DND-41 (cell line): ENCODE results near the gene LYPD3.

Experiments used
- EZH2 ChIP-seq: IDR thresholded peaks from 3 replicates; pipeline ENCODE4 v1.6.1; 2012; ENCODE audit warnings: borderline replicate concordance, low read depth, mild to moderate bottlenecking, moderate library complexity, low read length, inconsistent platforms; ENCODE audit not compliant: severe bottlenecking
- TF ChIP-seq, protein P1 (sequence below): IDR thresholded peaks from 2 replicates; pipeline ENCODE4 v1.5.1; 2012; ENCODE audit warnings: borderline replicate concordance, low read length, moderate library complexity, mild to moderate bottlenecking; ENCODE audit not compliant: poor library complexity, severe bottlenecking; ENCODE audit errors: extremely low read depth

- TF ChIP-seq, protein P1, sequence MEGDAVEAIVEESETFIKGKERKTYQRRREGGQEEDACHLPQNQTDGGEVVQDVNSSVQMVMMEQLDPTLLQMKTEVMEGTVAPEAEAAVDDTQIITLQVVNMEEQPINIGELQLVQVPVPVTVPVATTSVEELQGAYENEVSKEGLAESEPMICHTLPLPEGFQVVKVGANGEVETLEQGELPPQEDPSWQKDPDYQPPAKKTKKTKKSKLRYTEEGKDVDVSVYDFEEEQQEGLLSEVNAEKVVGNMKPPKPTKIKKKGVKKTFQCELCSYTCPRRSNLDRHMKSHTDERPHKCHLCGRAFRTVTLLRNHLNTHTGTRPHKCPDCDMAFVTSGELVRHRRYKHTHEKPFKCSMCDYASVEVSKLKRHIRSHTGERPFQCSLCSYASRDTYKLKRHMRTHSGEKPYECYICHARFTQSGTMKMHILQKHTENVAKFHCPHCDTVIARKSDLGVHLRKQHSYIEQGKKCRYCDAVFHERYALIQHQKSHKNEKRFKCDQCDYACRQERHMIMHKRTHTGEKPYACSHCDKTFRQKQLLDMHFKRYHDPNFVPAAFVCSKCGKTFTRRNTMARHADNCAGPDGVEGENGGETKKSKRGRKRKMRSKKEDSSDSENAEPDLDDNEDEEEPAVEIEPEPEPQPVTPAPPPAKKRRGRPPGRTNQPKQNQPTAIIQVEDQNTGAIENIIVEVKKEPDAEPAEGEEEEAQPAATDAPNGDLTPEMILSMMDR, result no peak
- TF ChIP-seq EZH2, result no peak
Measured at GRCh38 chr19:43510713-43511112, 45.3 kb upstream of the LYPD3 start.
